Lung (tissue), 12 donors: ENCODE measurements around the gene HECW1. TPM values are rescaled to one million over a fixed set of nuclear protein-coding genes. Genes with fewer than 3 reads are reported as not detected.

ENCODE experiments used
- ATAC-seq: fragments of 200-7000 bp; cut with Tn5 transposase; one replicate; pipeline ENCODE4 v1.9.1; 2020; ENCODE audit warnings: moderate number of reproducible peaks; ENCODE audit not compliant: insufficient read depth, low FRiP score
- DNase-seq, 3 donors: peaks; one replicate each; pipeline ENCODE4 v3.0.0-alpha.2; 2013 to 2017
- H3K27ac ChIP-seq, 2 donors: one replicate each; pipeline ENCODE4 v1.5.1; 2013; ENCODE audit warnings: mild to moderate bottlenecking in 2 of 2, moderate library complexity in 2 of 2, control low read depth in 1 of 2, inconsistent platforms in 1 of 2, low read depth in 1 of 2, low read length in 1 of 2
- H3K27me3 ChIP-seq, 3 donors: one replicate each; pipeline ENCODE4 v1.5.1; 2013; ENCODE audit warnings: low read length in 2 of 3; ENCODE audit not compliant: control insufficient read depth in 3 of 3, insufficient read depth in 3 of 3
- H3K36me3 ChIP-seq, 4 donors: one replicate each; pipeline ENCODE4 v1.5.1; 2013; ENCODE audit warnings: low read length in 4 of 4, mild to moderate bottlenecking in 1 of 4, moderate library complexity in 1 of 4; ENCODE audit not compliant: control insufficient read depth in 4 of 4, insufficient read depth in 4 of 4
- H3K4me1 ChIP-seq, 5 donors: one replicate each; pipeline ENCODE4 v1.5.1; 2013; ENCODE audit warnings: low read length in 5 of 5, mild to moderate bottlenecking in 2 of 5, moderate library complexity in 1 of 5; ENCODE audit not compliant: control insufficient read depth in 5 of 5, insufficient read depth in 5 of 5
- H3K4me3 ChIP-seq: one replicate; pipeline ENCODE4 v1.5.1; 2013; ENCODE audit warnings: mild to moderate bottlenecking, control low read depth, moderate library complexity
- H3K9ac ChIP-seq, 2 donors: one replicate each; pipeline ENCODE4 v1.5.1; 2013; ENCODE audit warnings: low read length in 2 of 2, control low read depth in 1 of 2; ENCODE audit not compliant: insufficient read depth in 1 of 2
- H3K9me3 ChIP-seq, 4 donors: one replicate each; pipeline ENCODE4 v1.5.1; 2013; ENCODE audit warnings: low read length in 3 of 4, mild to moderate bottlenecking in 1 of 4, moderate library complexity in 1 of 4; ENCODE audit not compliant: control insufficient read depth in 4 of 4, insufficient read depth in 3 of 4
- WGBS, 2 donors: extraction: QIAGEN DNeasy Blood & Tissue Kit; methylation state at CpG; one replicate each; pipeline ENCODE4 v1.1.7; 2013; 5-methylcytosine and 5-hydroxymethylcytosine counted together
- polyA plus RNA-seq, 2 donors: library from polyadenylated mRNA; stranded (reverse); fragments of 200-250 nt; gene quantifications; one replicate each; pipeline ENCODE4 v1.2.1, GENCODE V29; 2013
- total RNA-seq, 2 donors: library from RNA; depleted of rRNA in 1 of 2; stranded (reverse); fragments of >200 nt in 1 of 2; gene quantifications; one replicate each; pipeline ENCODE4 v1.2.1, GENCODE V29; 2014 to 2021
- TF ChIP-seq, protein P1 (sequence below): IDR thresholded peaks from 2 replicates; pipeline ENCODE4 v1.5.1; 2012; ENCODE audit warnings: mild to moderate bottlenecking; ENCODE audit errors: control extremely low read depth, extremely low read depth
- donor health status: control.
- donor health status: control.
- donor health status: Bipolar disorder and iron deficiency.
- donor health status: healthy.
- donor health status: DM: yes; HTN: yes; CAD: no.

Gene HECW1
- total and polyA plus RNA-seq, 4 donors: 0.05 to 0.21 (median 0.13) TPM

DNA sequence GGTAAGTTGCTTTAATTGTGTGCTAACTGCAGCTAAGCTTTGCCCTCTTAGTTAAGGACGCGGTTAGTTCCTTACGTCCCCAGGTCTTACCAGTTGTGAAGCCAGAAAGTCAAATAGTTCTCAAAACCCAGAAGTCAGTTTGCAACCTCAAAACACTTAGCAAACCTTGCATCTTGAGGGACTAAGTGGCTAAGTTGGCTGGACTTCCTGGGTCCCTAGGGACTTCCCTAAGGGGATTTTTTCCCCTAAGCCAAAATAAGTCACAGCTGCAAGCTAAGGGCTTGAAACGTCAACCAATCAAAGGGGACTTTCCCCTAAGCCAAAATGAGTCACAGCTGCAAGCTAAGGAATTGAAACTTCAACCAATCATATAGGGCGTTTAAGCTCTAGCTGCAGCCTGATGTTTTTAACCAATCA lies 36.2 kb upstream of the HECW1 start:
- 73 to 82% methylated on average over 5 of the region's 5 CpGs for WGBS, 2 donors
- TF ChIP-seq, protein P1, sequence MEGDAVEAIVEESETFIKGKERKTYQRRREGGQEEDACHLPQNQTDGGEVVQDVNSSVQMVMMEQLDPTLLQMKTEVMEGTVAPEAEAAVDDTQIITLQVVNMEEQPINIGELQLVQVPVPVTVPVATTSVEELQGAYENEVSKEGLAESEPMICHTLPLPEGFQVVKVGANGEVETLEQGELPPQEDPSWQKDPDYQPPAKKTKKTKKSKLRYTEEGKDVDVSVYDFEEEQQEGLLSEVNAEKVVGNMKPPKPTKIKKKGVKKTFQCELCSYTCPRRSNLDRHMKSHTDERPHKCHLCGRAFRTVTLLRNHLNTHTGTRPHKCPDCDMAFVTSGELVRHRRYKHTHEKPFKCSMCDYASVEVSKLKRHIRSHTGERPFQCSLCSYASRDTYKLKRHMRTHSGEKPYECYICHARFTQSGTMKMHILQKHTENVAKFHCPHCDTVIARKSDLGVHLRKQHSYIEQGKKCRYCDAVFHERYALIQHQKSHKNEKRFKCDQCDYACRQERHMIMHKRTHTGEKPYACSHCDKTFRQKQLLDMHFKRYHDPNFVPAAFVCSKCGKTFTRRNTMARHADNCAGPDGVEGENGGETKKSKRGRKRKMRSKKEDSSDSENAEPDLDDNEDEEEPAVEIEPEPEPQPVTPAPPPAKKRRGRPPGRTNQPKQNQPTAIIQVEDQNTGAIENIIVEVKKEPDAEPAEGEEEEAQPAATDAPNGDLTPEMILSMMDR: no peak
- H3K36me3 ChIP-seq: no peaks in the 10 kb centered on the region
- no peak for ATAC-seq
- H3K4me3 ChIP-seq: no peak overlapping the region
- peaks cover 0 to 8% (median 0%) of the 10 kb centered on the region in 5 donors for H3K4me1 ChIP-seq
- DNase-seq: no peak
- no peak overlapping the region for H3K27ac ChIP-seq
- no peaks in the 10 kb centered on the region for H3K27me3 ChIP-seq
- H3K9ac ChIP-seq: no peak overlapping the region
- no peaks in the 10 kb centered on the region for H3K9me3 ChIP-seq

DNA sequence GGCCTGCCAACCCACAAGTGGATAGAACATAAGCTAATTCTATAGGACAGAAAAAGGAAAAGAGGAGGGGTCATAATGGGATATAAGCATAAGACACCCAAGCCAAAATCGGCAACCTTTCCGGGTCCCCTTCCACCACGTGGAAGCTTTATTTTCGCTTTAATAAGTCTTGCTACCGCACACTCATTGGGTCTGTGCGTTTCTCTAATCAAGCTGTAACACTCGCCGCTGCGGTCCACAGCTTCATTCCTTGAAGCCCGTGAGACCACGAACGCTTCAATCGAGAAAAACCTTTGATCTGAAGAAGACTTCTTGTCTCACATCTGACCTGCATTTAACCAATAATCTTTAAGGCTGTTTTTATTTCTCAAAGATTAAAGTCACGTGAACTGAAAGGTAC lies 35.8 kb upstream of the HECW1 start:
- WGBS, 2 donors: 91 to 95% methylated on average over 14 of the region's 14 CpGs
- DNase-seq: no peak
- TF ChIP-seq, protein P1: no peak
- no peaks in the 10 kb centered on the region for H3K9me3 ChIP-seq
- no peaks in the 10 kb centered on the region for H3K27me3 ChIP-seq
- H3K9ac ChIP-seq: no peak overlapping the region
- ATAC-seq: no peak
- no peaks in the 10 kb centered on the region for H3K36me3 ChIP-seq
- H3K4me1 ChIP-seq: peaks cover 0 to 8% (median 0%) of the 10 kb centered on the region in 5 donors
- no peak overlapping the region for H3K4me3 ChIP-seq
- no peak overlapping the region for H3K27ac ChIP-seq

DNA sequence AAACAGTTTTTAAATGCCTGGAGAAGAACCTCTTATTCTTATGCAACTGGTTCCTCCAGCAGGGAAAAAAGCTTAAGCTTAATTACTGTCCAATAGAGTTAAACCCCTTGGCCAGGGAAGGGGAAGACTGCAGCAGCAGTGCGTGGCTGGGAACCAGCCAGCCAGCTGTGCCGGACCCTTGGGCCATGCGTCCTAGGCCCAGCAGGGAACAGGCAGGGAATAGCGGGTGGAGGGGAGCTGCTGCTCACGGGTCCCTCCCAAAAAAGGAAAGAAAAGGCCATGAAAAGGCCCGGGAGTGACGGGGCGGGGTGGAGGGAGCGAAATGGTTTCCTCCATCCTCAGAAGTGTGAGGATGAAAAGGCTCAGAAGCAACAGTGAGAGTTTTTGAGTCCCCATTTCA lies 35.2 kb upstream of the HECW1 start:
- TF ChIP-seq, protein P1: no peak
- Histone ChIP-seq H3K9me3 (no peaks in the 10 kb centered on the region), H3K9ac (no peak overlapping the region), H3K27ac (no peak overlapping the region), H3K4me3 (no peak overlapping the region), H3K27me3 (no peaks in the 10 kb centered on the region), H3K36me3 (no peaks in the 10 kb centered on the region), H3K4me1 (peaks cover 0 to 5% (median 0%) of the 10 kb centered on the region in 5 donors)
- ATAC-seq (no peak), DNase-seq (peak in 1 of 3 donors; percentile 3)
- 90 to 94% methylated on average over 9 of the region's 9 CpGs for WGBS, 2 donors

DNA sequence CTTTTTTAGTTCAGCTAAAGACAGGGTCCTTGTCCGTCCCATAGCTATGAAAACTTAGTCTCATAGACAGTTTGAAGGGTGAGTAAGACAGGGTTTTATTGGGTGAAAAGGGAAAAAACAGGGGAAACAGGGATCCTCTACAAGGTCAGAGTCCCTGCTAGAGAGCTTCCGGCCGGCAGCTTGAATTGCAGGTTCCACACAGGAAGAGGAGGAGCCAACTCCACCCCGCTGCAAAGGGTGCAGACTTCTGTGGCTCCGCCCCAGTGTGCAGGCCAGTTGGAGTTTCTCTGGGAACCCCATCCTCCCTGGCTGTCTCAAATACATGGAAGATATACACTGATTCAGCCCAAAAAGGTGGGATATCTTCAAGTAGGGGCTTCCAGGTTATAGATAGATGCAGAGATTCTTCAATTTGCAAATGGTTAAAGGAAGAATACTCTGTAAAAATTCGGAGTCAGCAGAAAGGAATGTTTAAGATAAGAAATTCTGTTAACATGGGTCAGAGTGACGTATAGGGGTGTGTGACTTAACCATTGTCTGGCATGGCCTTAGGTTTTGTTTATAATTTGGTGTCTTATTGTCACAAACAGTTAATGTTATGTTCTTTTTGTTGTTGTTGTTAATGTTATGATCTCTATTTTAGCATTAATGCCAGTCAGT lies 34.6 kb upstream of the HECW1 start:
- H3K4me1 ChIP-seq: no peaks in the 10 kb centered on the region
- ATAC-seq (no peak), DNase-seq (peak in 2 of 3 donors; percentile 3 to 6)
- TF ChIP-seq, protein P1: no peak
- H3K27ac ChIP-seq: no peak overlapping the region
- no peaks in the 10 kb centered on the region for H3K27me3 ChIP-seq
- WGBS, 2 donors: 55 to 62% methylated on average over 7 of the region's 7 CpGs
- H3K9ac ChIP-seq: no peak overlapping the region
- no peaks in the 10 kb centered on the region for H3K9me3 ChIP-seq
- no peaks in the 10 kb centered on the region for H3K36me3 ChIP-seq
- no peak overlapping the region for H3K4me3 ChIP-seq
